H9 (cell line): ENCODE results near the gene CISD3. TPM values are rescaled to one million over a fixed set of nuclear protein-coding genes. Genes with fewer than 3 reads are reported as not detected.
"Not testable (repeated sequence)": the region's sequence is repeated elsewhere in the genome, so short reads cannot be mapped to it uniquely, and the experiment has no call there.

ENCODE experiments used
- DNase-seq: peaks from one replicate; pipeline ENCODE4 v3.0.0-alpha.2; 2017
- H2AFZ ChIP-seq: one replicate; pipeline ENCODE4 v1.6.1; 2013; ENCODE audit warnings: mild to moderate bottlenecking, low read length, control low read depth, moderate library complexity
- H2AK5ac ChIP-seq: 2 replicates; pipeline ENCODE4 v1.6.1; 2013; ENCODE audit warnings: low read length, control low read depth, mixed read lengths; ENCODE audit not compliant: insufficient read length
- H2BK120ac ChIP-seq: one replicate; pipeline ENCODE4 v1.6.1; 2013; ENCODE audit warnings: low read depth, mild to moderate bottlenecking, low read length, control low read depth, inconsistent platforms; ENCODE audit not compliant: poor library complexity, severe bottlenecking
- H2BK12ac ChIP-seq: 2 replicates; pipeline ENCODE4 v1.6.1; 2013; ENCODE audit warnings: low read length, control low read depth, mixed read lengths, low read depth; ENCODE audit not compliant: insufficient read length
- H2BK15ac ChIP-seq: 2 replicates; pipeline ENCODE4 v1.6.1; 2013; ENCODE audit warnings: low read depth, low read length, control low read depth
- H2BK20ac ChIP-seq: one replicate; pipeline ENCODE4 v1.6.1; 2013; ENCODE audit warnings: low read depth, mild to moderate bottlenecking, low read length, control low read depth, inconsistent platforms; ENCODE audit not compliant: poor library complexity, severe bottlenecking
- H2BK5ac ChIP-seq: 2 replicates; pipeline ENCODE4 v1.6.1; 2013; ENCODE audit warnings: low read length, control low read depth, mixed read lengths; ENCODE audit not compliant: insufficient read length
- H3K14ac ChIP-seq: 2 replicates; pipeline ENCODE4 v1.6.1; 2013; ENCODE audit warnings: low read length, control low read depth; ENCODE audit not compliant: insufficient read depth
- H3K18ac ChIP-seq: 2 replicates; pipeline ENCODE4 v1.6.1; 2013; ENCODE audit warnings: low read depth, mild to moderate bottlenecking, mixed read lengths, low read length, control low read depth; ENCODE audit not compliant: insufficient read length
- H3K23ac ChIP-seq: 2 replicates; pipeline ENCODE4 v1.6.1; 2013; ENCODE audit warnings: low read length, control low read depth, mixed read lengths, low read depth; ENCODE audit not compliant: insufficient read length
- H3K23me2 ChIP-seq: 2 replicates; pipeline ENCODE4 v1.6.1; 2013; ENCODE audit warnings: low read depth, mild to moderate bottlenecking, mixed read lengths, low read length, control low read depth; ENCODE audit not compliant: insufficient read length, poor library complexity, severe bottlenecking
- H3K27ac ChIP-seq: 2 replicates; pipeline ENCODE4 v1.5.1; 2013; ENCODE audit warnings: low read length, control low read depth, mixed read lengths, low read depth; ENCODE audit not compliant: insufficient read length
- H3K27me3 ChIP-seq: 2 replicates; pipeline ENCODE4 v1.6.1; 2013; ENCODE audit warnings: low read length, control low read depth, inconsistent platforms; ENCODE audit not compliant: insufficient read depth
- H3K4ac ChIP-seq: 2 replicates; pipeline ENCODE4 v1.6.1; 2013; ENCODE audit warnings: low read depth, mild to moderate bottlenecking, control low read depth, inconsistent platforms, low read length, moderate library complexity
- H3K4me1 ChIP-seq: 2 replicates; pipeline ENCODE4 v1.6.1; 2013; ENCODE audit warnings: low read length, control low read depth, inconsistent platforms; ENCODE audit not compliant: insufficient read depth
- H3K4me2 ChIP-seq: 2 replicates; pipeline ENCODE4 v1.6.1; 2013; ENCODE audit warnings: low read length, control low read depth, mixed read lengths; ENCODE audit not compliant: insufficient read length, insufficient read depth
- H3K56ac ChIP-seq: 2 replicates; pipeline ENCODE4 v1.6.1; 2013; ENCODE audit warnings: low read depth, mild to moderate bottlenecking, mixed read lengths, low read length, control low read depth; ENCODE audit not compliant: insufficient read length
- H3K79me1 ChIP-seq: 2 replicates; pipeline ENCODE4 v1.6.1; 2013; ENCODE audit warnings: low read depth, mild to moderate bottlenecking, moderate library complexity, low read length, control low read depth, inconsistent platforms; ENCODE audit not compliant: insufficient read depth, poor library complexity, severe bottlenecking
- H3K79me2 ChIP-seq: 2 replicates; pipeline ENCODE4 v1.6.1; 2013; ENCODE audit warnings: low read length, control low read depth, inconsistent platforms; ENCODE audit not compliant: insufficient read depth
- H3K9ac ChIP-seq: 2 replicates; pipeline ENCODE4 v1.6.1; 2013; ENCODE audit warnings: low read length, control low read depth, mixed read lengths; ENCODE audit not compliant: insufficient read length; ENCODE audit errors: extremely low read depth
- H3K9me3 ChIP-seq: one replicate; pipeline ENCODE4 v1.6.1; 2013; ENCODE audit warnings: low read depth, low read length, inconsistent platforms; ENCODE audit not compliant: control insufficient read depth
- H3T11ph ChIP-seq: one replicate; pipeline ENCODE4 v1.6.1; 2013; ENCODE audit warnings: mild to moderate bottlenecking, low read length, control low read depth, inconsistent platforms
- H4K20me1 ChIP-seq: one replicate; pipeline ENCODE4 v1.6.1; 2013; ENCODE audit not compliant: control insufficient read depth, insufficient read length, insufficient read depth
- H4K5ac ChIP-seq: 2 replicates; pipeline ENCODE4 v1.6.1; 2013; ENCODE audit warnings: low read depth, mild to moderate bottlenecking, mixed read lengths, low read length, control low read depth; ENCODE audit not compliant: insufficient read length
- H4K8ac ChIP-seq: replicated peaks from 2 replicates; pipeline ENCODE4 v1.6.1; 2013; ENCODE audit warnings: low read length, control low read depth, mixed read lengths, low read depth; ENCODE audit not compliant: insufficient read length
- H4K91ac ChIP-seq: 2 replicates; pipeline ENCODE4 v1.6.1; 2013; ENCODE audit warnings: low read depth, mild to moderate bottlenecking, moderate library complexity, mixed read lengths, low read length, control low read depth; ENCODE audit not compliant: insufficient read length
- H3K27ac Mint-ChIP-seq, 3 experiments: 2 replicates in 2 of 3; 3 replicates in 1 of 3; pipeline ENCODE4 v1.8.0; 2020 to 2021; ENCODE audit warnings: mixed read lengths in 3 of 3, mild to moderate bottlenecking in 1 of 3, moderate library complexity in 1 of 3
- H3K27me3 Mint-ChIP-seq: 2 replicates; pipeline ENCODE4 v1.8.0; 2021; ENCODE audit warnings: low read depth, mild to moderate bottlenecking, moderate library complexity, mixed read lengths
- H3K36me3 Mint-ChIP-seq, 3 experiments: 2 replicates in 2 of 3; 3 replicates in 1 of 3; pipeline ENCODE4 v1.8.0; 2020 to 2021; ENCODE audit warnings: low read depth in 3 of 3, mixed read lengths in 3 of 3; ENCODE audit not compliant: insufficient read depth in 1 of 3
- H3K4me1 Mint-ChIP-seq, 2 experiments: 2 replicates each; pipeline ENCODE4 v1.8.0; 2020; ENCODE audit warnings: mixed read lengths in 2 of 2
- H3K4me3 Mint-ChIP-seq, 2 experiments: 2 replicates in 1 of 2; 3 replicates in 1 of 2; pipeline ENCODE4 v1.8.0; 2020 to 2021; ENCODE audit warnings: mild to moderate bottlenecking in 2 of 2, mixed read lengths in 2 of 2, moderate library complexity in 1 of 2
- H3K9me3 Mint-ChIP-seq, 2 experiments: 2 replicates in 1 of 2; 3 replicates in 1 of 2; pipeline ENCODE4 v1.8.0; 2020; ENCODE audit warnings: mild to moderate bottlenecking in 2 of 2, mixed read lengths in 2 of 2, moderate library complexity in 1 of 2
- CTCF ChIP-seq: fragments of 200-600 bp; sonication (generic); conservative IDR thresholded peaks from 3 replicates; pipeline ENCODE4 v1.8.0; 2021; ENCODE audit warnings: antibody characterized with exemption, mild to moderate bottlenecking
- WGBS: extraction: QIAGEN DNeasy Blood & Tissue Kit; methylation state at CpG from one replicate; pipeline ENCODE4 v1.1.7; 2013; ENCODE audit warnings: missing lambda C conversion rate, low lambda C conversion rate, mixed read lengths; ENCODE audit not compliant: insufficient read length; ENCODE audit errors: extremely low coverage; 5-methylcytosine and 5-hydroxymethylcytosine counted together
- total RNA-seq: library from RNA; stranded (reverse); gene quantifications from 2 replicates; pipeline ENCODE4 v1.2.1, GENCODE V29; 2021

CISD3 gene
- total RNA-seq, 1 experiment from 2014 or later: 10.7 TPM

- Histone ChIP-seq H3K27me3 (peaks cover 10% of the 10 kb centered on the region; the same call in 1 of the 2 replicates), H3K79me1 (no peaks in the 10 kb centered on the region), H4K20me1 (peaks cover 3% of the 10 kb centered on the region), H2BK120ac (no peak overlapping the region), H3K9ac (no peak overlapping the region), H4K8ac (no peak overlapping the region), H2AFZ (no peak overlapping the region), H2BK12ac (no peak overlapping the region), H2BK15ac (no peak overlapping the region), H4K91ac (no peak overlapping the region), H3K9me3 (no peaks in the 10 kb centered on the region), H3K56ac (no peak overlapping the region), H2BK20ac (no peak overlapping the region), H3K4me2 (no peak overlapping the region), H3T11ph (no peak overlapping the region), H2BK5ac (no peak overlapping the region), H2AK5ac (no peak overlapping the region), H3K79me2 (no peaks in the 10 kb centered on the region), H3K4ac (no peak overlapping the region), H3K23me2 (peaks cover 3% of the 10 kb centered on the region), H3K23ac (no peak overlapping the region), H3K27ac (no peak overlapping the region), H3K14ac (no peak overlapping the region), H3K4me1 (no peaks in the 10 kb centered on the region), H3K18ac (no peak overlapping the region), H4K5ac (no peak overlapping the region)
- no CpG with 5 or more reads among the region's 10 CpGs for WGBS
- Mint-ChIP-seq H3K27ac (no peak overlapping the region), H3K9me3 (no peaks in the 10 kb centered on the region), H3K4me3 (no peak overlapping the region; a peak in 1 of 5 replicates), H3K27me3 (peaks cover 54% of the 10 kb centered on the region), H3K4me1 (peaks cover 16 to 27% of the 10 kb centered on the region in 2 experiments), H3K36me3 (peaks cover 2 to 7% (median 4%) of the 10 kb centered on the region in 3 experiments; a peak in 5 of 7 replicates)
- DNase-seq: no peak
- TF ChIP-seq CTCF: no peak
These were observed 5.1 kb upstream of the CISD3 start for GRCh38 chr17:38725066-38725465.

GRCh38 chr17:38726145-38726544, 4.0 kb upstream of the CISD3 start:
- not testable (repeated sequence) for H3K27me3 ChIP-seq, H4K20me1 ChIP-seq, H3K4me1 ChIP-seq, H3K4ac ChIP-seq, H2BK5ac ChIP-seq, H2AK5ac ChIP-seq, H4K91ac ChIP-seq, H3T11ph ChIP-seq, H3K4me3 Mint-ChIP-seq, H4K5ac ChIP-seq, H3K23ac ChIP-seq, H3K9me3 Mint-ChIP-seq, H3K9me3 ChIP-seq, DNase-seq, H3K27ac ChIP-seq, H3K56ac ChIP-seq, H2BK120ac ChIP-seq, H2BK20ac ChIP-seq, H3K23me2 ChIP-seq, H2AFZ ChIP-seq, H3K4me2 ChIP-seq, H2BK15ac ChIP-seq, H3K9ac ChIP-seq, H2BK12ac ChIP-seq, H3K79me2 ChIP-seq, H3K36me3 Mint-ChIP-seq, H3K14ac ChIP-seq, H3K79me1 ChIP-seq, H3K18ac ChIP-seq, H4K8ac ChIP-seq, H3K27ac Mint-ChIP-seq
- H3K4me1 Mint-ChIP-seq: peaks cover 12 to 26% of the 10 kb centered on the region in 2 experiments
- H3K27me3 Mint-ChIP-seq: peaks cover 48% of the 10 kb centered on the region
- WGBS: no CpG with 5 or more reads among the region's 8 CpGs
